T-helper 17 cell (primary cell): ENCODE data around the gene PAFAH2. TPM values are rescaled to one million over a fixed set of nuclear protein-coding genes. Genes with fewer than 3 reads are reported as not detected.

Experiments
- ATAC-seq: fragments of 150-1000 bp; cut with Tn5 transposase; 2 replicates; pipeline ENCODE4 v1.10.0; 2021; ENCODE audit warnings: mild to moderate bottlenecking, moderate library complexity
- DNase-seq, 3 donors: peaks; one replicate each; pipeline versions ENCODE4 v3.0.0 to v3.0.0-alpha.2; 2020 to 2021
- H3K9me3 ChIP-seq: one replicate; pipeline ENCODE4 v1.7.0; 2013; ENCODE audit warnings: low read length, mild to moderate bottlenecking; ENCODE audit not compliant: control insufficient read depth, poor library complexity, severe bottlenecking
- H3K27ac Mint-ChIP-seq: one replicate; pipeline ENCODE4 v1.8.0; 2022; ENCODE audit warnings: mild to moderate bottlenecking, moderate library complexity, mixed read lengths
- H3K27me3 Mint-ChIP-seq: one replicate; pipeline ENCODE4 v1.8.0; 2022; ENCODE audit warnings: mixed read lengths
- H3K36me3 Mint-ChIP-seq: one replicate; pipeline ENCODE4 v1.8.0; 2022; ENCODE audit warnings: low read depth, mixed read lengths
- H3K4me1 Mint-ChIP-seq: one replicate; pipeline ENCODE4 v1.8.0; 2022; ENCODE audit warnings: mild to moderate bottlenecking, mixed read lengths
- H3K4me3 Mint-ChIP-seq: one replicate; pipeline ENCODE4 v1.8.0; 2022; ENCODE audit warnings: mild to moderate bottlenecking, moderate library complexity, mixed read lengths
- total RNA-seq, 4 donors: library from RNA in 2 of 4; stranded (reverse) in 2 of 4; gene quantifications; one replicate each; pipeline ENCODE4 v1.2.3 and lab custom pipeline; 2022 to 2026

PAFAH2 gene
- total RNA-seq, 2 donors from 2014 or later = 4.9 to 6.9 TPM

- peak overlapping the region; percentile 72 for H3K4me3 Mint-ChIP-seq
- DNase-seq = no peak
- no peaks in the 10 kb centered on the region for H3K27me3 Mint-ChIP-seq
Measured at GRCh38 chr1:25917996-25918395, 79.9 kb downstream of the PAFAH2 start.

GRCh38 chr1:25916460-25916859, 81.4 kb downstream of the PAFAH2 start:
- Mint-ChIP-seq H3K27ac (no peak overlapping the region), H3K4me3 (no peak overlapping the region), H3K4me1 (peaks cover 6% of the 10 kb centered on the region), H3K27me3 (no peaks in the 10 kb centered on the region), H3K36me3 (no peaks in the 10 kb centered on the region)
- H3K9me3 ChIP-seq = no peaks in the 10 kb centered on the region
- no peak for ATAC-seq
- DNase-seq = no peak

More at GRCh38 chr1:25917996-25918395, 79.9 kb downstream of the PAFAH2 start:
- H3K9me3 ChIP-seq = no peaks in the 10 kb centered on the region
- Mint-ChIP-seq H3K36me3 (no peaks in the 10 kb centered on the region), H3K27ac (peak overlapping the region; percentile 43), H3K4me1 (peaks cover 10% of the 10 kb centered on the region)
- ATAC-seq = peak; percentile 43

GRCh38 chr1:25914074-25914995, 83.5 kb downstream of the PAFAH2 start:
- H3K4me1 Mint-ChIP-seq = peaks cover 6% of the 10 kb centered on the region
- H3K4me3 Mint-ChIP-seq = no peak overlapping the region
- no peak for ATAC-seq
- no peak for DNase-seq
- H3K36me3 Mint-ChIP-seq = no peaks in the 10 kb centered on the region
- H3K9me3 ChIP-seq = no peaks in the 10 kb centered on the region
- H3K27ac Mint-ChIP-seq = no peak overlapping the region
- H3K27me3 Mint-ChIP-seq = no peaks in the 10 kb centered on the region

DNA sequence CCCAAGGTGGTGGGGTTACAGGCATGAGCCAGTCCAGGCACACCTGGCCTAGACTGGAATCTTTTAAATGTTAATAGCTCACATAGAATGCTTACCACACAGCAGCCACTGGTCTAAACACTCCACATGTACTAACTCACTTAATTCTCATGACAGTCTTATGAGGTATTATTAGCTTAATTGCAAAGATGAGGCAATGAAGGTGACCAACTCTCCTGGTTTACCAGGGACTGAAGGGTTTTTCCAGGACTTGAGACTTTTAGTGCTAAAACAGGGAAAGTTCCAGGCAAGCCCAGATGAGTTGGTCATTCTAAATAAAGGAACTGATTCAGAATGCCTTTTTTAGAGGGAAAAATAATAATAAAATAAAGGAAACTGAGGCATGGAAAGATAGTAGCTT, 84.7 kb downstream of the PAFAH2 start:
- H3K4me1 Mint-ChIP-seq = peaks cover 8% of the 10 kb centered on the region
- H3K36me3 Mint-ChIP-seq = no peaks in the 10 kb centered on the region
- DNase-seq (no peak), ATAC-seq (no peak)
- H3K27ac Mint-ChIP-seq = no peak overlapping the region
- no peaks in the 10 kb centered on the region for H3K27me3 Mint-ChIP-seq
- no peak overlapping the region for H3K4me3 Mint-ChIP-seq
- no peaks in the 10 kb centered on the region for H3K9me3 ChIP-seq

DNA sequence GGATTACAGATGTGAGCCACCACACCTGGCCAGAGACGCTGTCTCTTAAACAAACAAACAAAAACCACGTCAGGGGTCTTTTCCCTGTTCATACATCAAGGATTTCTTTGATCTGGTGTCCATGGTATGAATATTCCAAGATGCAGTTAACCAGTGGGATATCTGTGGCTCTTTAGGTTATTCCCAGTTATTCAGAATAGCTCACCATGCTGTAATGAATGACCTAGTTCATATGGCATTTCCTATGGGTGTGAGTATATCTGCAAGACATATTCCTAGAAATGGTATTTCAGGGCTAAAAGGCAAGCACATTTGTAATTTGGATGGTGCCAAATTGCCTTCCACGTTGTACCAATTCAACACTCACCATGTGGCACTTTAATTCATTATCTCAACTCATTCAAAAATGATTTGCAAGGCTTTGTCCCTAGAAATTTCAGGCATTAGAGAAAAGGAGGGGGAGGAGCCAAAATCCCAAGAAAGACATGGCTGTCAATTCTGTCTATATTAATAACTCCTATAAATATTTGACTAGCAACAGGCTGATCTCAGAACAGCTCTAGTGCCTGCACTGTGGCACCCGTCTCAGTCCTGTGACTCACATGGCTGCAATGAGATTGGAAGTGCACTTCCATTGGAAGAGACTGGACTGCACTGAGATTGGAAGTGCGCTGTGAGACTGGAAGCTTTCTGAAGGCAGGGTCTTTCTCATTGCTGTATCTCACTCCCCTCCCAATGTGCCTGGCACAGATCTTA, 85.6 kb downstream of the PAFAH2 start:
- H3K27ac Mint-ChIP-seq = no peak overlapping the region
- no peak for ATAC-seq
- H3K27me3 Mint-ChIP-seq = no peaks in the 10 kb centered on the region
- no peaks in the 10 kb centered on the region for H3K36me3 Mint-ChIP-seq
- H3K4me3 Mint-ChIP-seq = no peak overlapping the region
- H3K4me1 Mint-ChIP-seq = peaks cover 2% of the 10 kb centered on the region
- no peak for DNase-seq
- H3K9me3 ChIP-seq = no peaks in the 10 kb centered on the region

DNA sequence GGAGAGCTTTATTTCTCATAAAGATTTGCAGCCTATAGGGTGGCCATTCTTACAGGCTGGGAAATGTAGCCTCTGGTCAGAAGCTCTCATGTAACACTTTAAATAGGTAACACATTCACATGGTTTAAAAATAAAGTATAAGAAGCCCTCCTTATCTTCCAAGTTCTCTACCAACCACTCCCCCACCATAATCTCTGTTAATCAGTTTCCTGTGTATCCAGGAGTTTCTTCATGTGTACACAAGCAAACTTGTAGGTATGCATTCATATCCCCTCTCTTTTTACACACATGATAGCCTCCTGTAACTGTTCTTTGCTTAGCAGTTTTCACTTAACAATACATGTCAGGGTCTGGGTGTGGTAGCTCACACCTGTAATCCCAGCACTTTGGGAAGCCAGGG, 86.7 kb downstream of the PAFAH2 start:
- DNase-seq = no peak
- Mint-ChIP-seq H3K4me3 (no peak overlapping the region), H3K27ac (no peak overlapping the region), H3K4me1 (peaks cover 9% of the 10 kb centered on the region), H3K27me3 (no peaks in the 10 kb centered on the region), H3K36me3 (no peaks in the 10 kb centered on the region)
- no peaks in the 10 kb centered on the region for H3K9me3 ChIP-seq
- no peak for ATAC-seq

Other genes with a start within 250 kb of the PAFAH2 start
- gene SELENON, start 197.9 kb downstream of the PAFAH2 start, total RNA-seq = 10 to 100 TPM; 24.5 to 25.2 TPM
- gene MTFR1L, start 178.1 kb downstream of the PAFAH2 start, total RNA-seq = 10 to 100 TPM; 30.4 to 37.4 TPM
- under 1 TPM in 1 of 2 donors, not detected in 1; 0.31 TPM for gene AUNIP, start 138.6 kb downstream of the PAFAH2 start, total RNA-seq
- 1 to 10 TPM; 1.4 to 2.6 TPM for gene PAQR7, start 122.4 kb downstream of the PAFAH2 start, total RNA-seq
- 10 to 100 TPM in 1 of 2 donors, 1 to 10 TPM in 1; 9.3 to 13.8 TPM for gene STMN1, start 91.6 kb downstream of the PAFAH2 start, total RNA-seq
- not detected for gene EXTL1, start 23.7 kb upstream of the PAFAH2 start, total RNA-seq
- not detected for gene SLC30A2, start 48.1 kb upstream of the PAFAH2 start, total RNA-seq
- not detected for gene TRIM63, start 69.6 kb upstream of the PAFAH2 start, total RNA-seq
- 1 to 10 TPM; 6.8 to 7.6 TPM for gene PDIK1L, start 113.8 kb upstream of the PAFAH2 start, total RNA-seq
- not detected for gene FAM110D, start 161.0 kb upstream of the PAFAH2 start, total RNA-seq
- not detected for gene C1orf232, start 170.9 kb upstream of the PAFAH2 start, total RNA-seq
- 10 to 100 TPM; 15.6 to 15.9 TPM for gene ZNF593, start 171.8 kb upstream of the PAFAH2 start, total RNA-seq
- gene ZNF593OS, start 173.8 kb upstream of the PAFAH2 start, total RNA-seq = not detected
- 1 to 10 TPM; 3.8 to 5.4 TPM for gene CNKSR1, start 179.4 kb upstream of the PAFAH2 start, total RNA-seq
- gene CATSPER4, start 192.5 kb upstream of the PAFAH2 start, total RNA-seq = not detected
- 10 to 100 TPM; 12.5 to 14.3 TPM for gene CEP85, start 236.1 kb upstream of the PAFAH2 start, total RNA-seq